H1 (cell line): ENCODE measurements around the gene KREMEN1. TPM values are rescaled to one million over a fixed set of nuclear protein-coding genes. Genes with fewer than 3 reads are reported as not detected.

ENCODE experiments used
- CTCF ChIA-PET: fragments of 300-600 bp; sonication (Branson Sonifier 250); formaldehyde crosslinking; loops from one replicate; lab custom pipeline; 2021; ENCODE audit not compliant: partially characterized antibody; lab: Charles Lee
- POLR2A ChIA-PET: fragments of 300-600 bp; sonication (Branson Sonifier 250); formaldehyde crosslinking; loops from one replicate; lab custom pipeline; 2021; ENCODE audit warnings: inconsistent platforms; ENCODE audit not compliant: partially characterized antibody; lab: Charles Lee
- DNase-seq, 2 experiments: peaks; one replicate each; pipeline versions ENCODE4 v3.0.0 to v3.0.0-alpha.2; 2010 to 2022; ENCODE audit warnings: low spot score in 2 of 2, low read depth in 1 of 2, mixed read lengths in 1 of 2
- FAIRE-seq: peaks from 2 replicates; lab custom pipeline; 2011; peaks lifted over from hg19 to GRCh38; lab: Jason Lieb, UNC
- H2AFZ ChIP-seq: 2 replicates; pipeline ENCODE4 v1.8.1; 2012; ENCODE audit warnings: low read length, inconsistent platforms
- H2AK5ac ChIP-seq: 2 replicates; pipeline ENCODE4 v1.6.1; 2013; ENCODE audit warnings: low read depth, low read length
- H2BK120ac ChIP-seq: replicated peaks from 2 replicates; pipeline ENCODE3; 2013; ENCODE audit warnings: low read depth, low read length, inconsistent platforms
- H2BK12ac ChIP-seq: 2 replicates; pipeline ENCODE4 v1.6.1; 2013; ENCODE audit warnings: low read depth, low read length
- H2BK15ac ChIP-seq: 2 replicates; pipeline ENCODE4 v1.6.1; 2013; ENCODE audit warnings: low read length
- H2BK20ac ChIP-seq: 2 replicates; pipeline ENCODE4 v1.6.1; 2013; ENCODE audit warnings: low read length
- H2BK5ac ChIP-seq: 2 replicates; pipeline ENCODE4 v1.6.1; 2013; ENCODE audit warnings: low read depth, low read length
- H3K14ac ChIP-seq: 2 replicates; pipeline ENCODE4 v1.6.1; 2013; ENCODE audit warnings: inconsistent platforms; ENCODE audit not compliant: insufficient read length
- H3K18ac ChIP-seq: 2 replicates; pipeline ENCODE4 v1.6.1; 2013; ENCODE audit warnings: low read length; ENCODE audit errors: extremely low read depth
- H3K23ac ChIP-seq: 2 replicates; pipeline ENCODE4 v1.6.1; 2013; ENCODE audit warnings: inconsistent platforms; ENCODE audit not compliant: insufficient read length
- H3K23me2 ChIP-seq: 2 replicates; pipeline ENCODE4 v1.6.1; 2013; ENCODE audit warnings: low read depth, low read length
- H3K27ac ChIP-seq: 2 replicates; pipeline ENCODE4 v1.6.1; 2011; ENCODE audit warnings: low read depth, low read length, inconsistent platforms
- H3K27me3 ChIP-seq, 4 experiments: replicated peaks in 1 of 4; 1 replicate in 1 of 4; 2 replicates in 3 of 4; pipeline versions ENCODE4 v1.6.1 to v1.8.1; 2011 to 2013; ENCODE audit warnings: low read length in 3 of 4, mild to moderate bottlenecking in 3 of 4, inconsistent platforms in 2 of 4, mixed read lengths in 2 of 4, moderate library complexity in 1 of 4; ENCODE audit not compliant: control insufficient read depth in 3 of 4, insufficient read depth in 3 of 4; ENCODE audit errors: extremely low read depth in 1 of 4
- H3K36me3 ChIP-seq, 4 experiments: 2 replicates each; pipeline versions ENCODE4 v1.6.1 to v1.8.1; 2011 to 2013; ENCODE audit warnings: mild to moderate bottlenecking in 4 of 4, low read length in 3 of 4, moderate library complexity in 2 of 4, control low read depth in 1 of 4, inconsistent platforms in 1 of 4; ENCODE audit not compliant: insufficient read depth in 4 of 4, control insufficient read depth in 2 of 4
- H3K4ac ChIP-seq: replicated peaks from 2 replicates; pipeline ENCODE3; 2013; ENCODE audit warnings: low read length, low read depth, mixed read lengths, inconsistent platforms; ENCODE audit not compliant: insufficient read length
- H3K4me1 ChIP-seq, 4 experiments: replicated peaks in 1 of 4; 1 replicate in 1 of 4; 2 replicates in 3 of 4; pipeline versions ENCODE4 v1.6.1 to v1.8.1; 2011 to 2013; ENCODE audit warnings: low read length in 3 of 4, inconsistent platforms in 2 of 4, mixed read lengths in 1 of 4; ENCODE audit not compliant: insufficient read depth in 4 of 4, control insufficient read depth in 3 of 4
- H3K4me2 ChIP-seq, 2 experiments: 2 replicates each; pipeline versions ENCODE4 v1.6.1 to v1.8.1; 2011 to 2013; ENCODE audit warnings: low read depth in 2 of 2, low read length in 2 of 2, control low read depth in 1 of 2, inconsistent platforms in 1 of 2, mild to moderate bottlenecking in 1 of 2; ENCODE audit not compliant: insufficient read depth in 1 of 2
- H3K4me3 ChIP-seq, 4 experiments: fragments of 200-600, 300-600 bp in 1 of 4; sonication (generic), shearing (Covaris generic), sonication (Bioruptor Twin) in 1 of 4; 2 replicates each; pipeline versions ENCODE4 v1.5.1 to v1.8.1; 2011 to 2016; ENCODE audit warnings: low read length in 4 of 4, low read depth in 3 of 4, control low read depth in 2 of 4, inconsistent platforms in 2 of 4, mild to moderate bottlenecking in 2 of 4, mixed read lengths in 1 of 4, moderate library complexity in 1 of 4; ENCODE audit not compliant: insufficient read depth in 2 of 4; ENCODE audit errors: extremely low read depth in 1 of 4
- H3K56ac ChIP-seq: replicated peaks from 2 replicates; pipeline ENCODE3; 2013; ENCODE audit warnings: low read depth, mild to moderate bottlenecking, mixed read lengths, low read length, inconsistent platforms; ENCODE audit not compliant: insufficient read length
- H3K79me1 ChIP-seq: 2 replicates; pipeline ENCODE4 v1.6.1; 2013; ENCODE audit warnings: low read depth, low read length, control low read depth
- H3K79me2 ChIP-seq, 2 experiments: 2 replicates each; pipeline versions ENCODE4 v1.6.1 to v1.8.1; 2012 to 2013; ENCODE audit warnings: low read length in 2 of 2, mild to moderate bottlenecking in 2 of 2, inconsistent platforms in 1 of 2; ENCODE audit not compliant: insufficient read depth in 2 of 2, control insufficient read depth in 1 of 2
- H3K9ac ChIP-seq, 4 experiments: replicated peaks in 1 of 4; 1 replicate in 1 of 4; 2 replicates in 3 of 4; pipeline versions ENCODE4 v1.6.1 to v1.8.1; 2011 to 2013; ENCODE audit warnings: low read depth in 3 of 4, low read length in 3 of 4, control low read depth in 2 of 4, mild to moderate bottlenecking in 2 of 4, moderate library complexity in 2 of 4, inconsistent platforms in 1 of 4; ENCODE audit errors: extremely low read depth in 1 of 4
- H3K9me3 ChIP-seq, 2 experiments: 2 replicates each; pipeline versions ENCODE4 v1.6.1 to v1.8.1; 2012 to 2013; ENCODE audit warnings: mild to moderate bottlenecking in 2 of 2, moderate library complexity in 2 of 2, control low read depth in 1 of 2, inconsistent platforms in 1 of 2, low read depth in 1 of 2, low read length in 1 of 2, mixed read lengths in 1 of 2; ENCODE audit not compliant: insufficient read depth in 2 of 2
- H4K20me1 ChIP-seq, 2 experiments: replicated peaks in 1 of 2; 2 replicates each; pipeline versions ENCODE3 to v1.8.1; 2011 to 2013; ENCODE audit warnings: inconsistent platforms in 2 of 2, low read length in 2 of 2, mild to moderate bottlenecking in 1 of 2; ENCODE audit not compliant: insufficient read depth in 2 of 2, control insufficient read depth in 1 of 2
- H4K5ac ChIP-seq: 2 replicates; pipeline ENCODE4 v1.6.1; 2013; ENCODE audit warnings: low read length, low read depth, mixed read lengths, inconsistent platforms; ENCODE audit not compliant: insufficient read length
- H4K8ac ChIP-seq: 2 replicates; pipeline ENCODE4 v1.8.0; 2013; ENCODE audit warnings: mild to moderate bottlenecking, moderate library complexity, low read length, inconsistent platforms; ENCODE audit not compliant: insufficient read depth; ENCODE audit errors: extremely low read depth
- H4K91ac ChIP-seq: replicated peaks from 2 replicates; pipeline ENCODE3; 2013; ENCODE audit warnings: low read length, mixed read lengths, inconsistent platforms; ENCODE audit not compliant: insufficient read length
- KDM1A ChIP-seq: fragments of 200-600, 300-600 bp; sonication (generic); IDR thresholded peaks from 2 replicates; pipeline ENCODE4 v1.7.1; 2016; ENCODE audit warnings: mild to moderate bottlenecking, low read length, borderline replicate concordance
- RNF2 ChIP-seq: fragments of 200-900, 300-1000 bp; sonication (generic); IDR thresholded peaks from 2 replicates; pipeline ENCODE4 v1.7.1; 2016; ENCODE audit warnings: borderline replicate concordance, low read depth, mild to moderate bottlenecking, antibody characterized with exemption, low read length; ENCODE audit not compliant: poor library complexity, severe bottlenecking; ENCODE audit errors: missing control alignments
- WGBS, 2 experiments: shearing (Covaris generic) in 1 of 2; methylation state at CpG; one replicate each; pipeline versions ENCODE4 v1.1.6 to v1.1.7; 2013 to 2015; ENCODE audit warnings: low lambda C conversion rate in 2 of 2, mixed read lengths in 2 of 2, inconsistent platforms in 1 of 2, low coverage in 1 of 2, missing lambda C conversion rate in 1 of 2; ENCODE audit not compliant: insufficient replicate concordance in 2 of 2, insufficient coverage in 1 of 2, insufficient read length in 1 of 2; ENCODE audit errors: extremely low coverage in 1 of 2, missing lambda C conversion rate in 1 of 2; 5-methylcytosine and 5-hydroxymethylcytosine counted together
- polyA plus RNA-seq, 7 experiments: library from polyadenylated mRNA; depleted of rRNA in 3 of 7; stranded (reverse) in 5 of 7; unstranded in 2 of 7; fragments of >200 nt in 5 of 7; fragments of 200-250 nt in 2 of 7; gene quantifications; 1 replicate in 5 of 7; 2 replicates in 1 of 7; 4 replicates in 1 of 7; pipeline versions ENCODE4 v1.2.1 to v1.2.3, GENCODE V29; 2011 to 2013; ENCODE audit warnings: missing spikeins in 2 of 7, mixed read lengths in 2 of 7
- total RNA-seq: library from RNA; stranded (reverse); fragmentation: NEBNext Ultra II Directional; extraction: Animal tissue kit (Norgen Biotek cat#: 25700); gene quantifications from 2 replicates; pipeline ENCODE4 v1.2.1, GENCODE V29; 2021

Gene KREMEN1
- total and polyA plus RNA-seq, 2 of the 8 experiments (the other 6 are each of a cell fraction or from before 2014, with no cell fraction given): 2.1 to 3.2 TPM

GRCh38 chr22:29186302-29186701 is 113.5 kb downstream of the KREMEN1 start:
- H2AK5ac ChIP-seq: no peak overlapping the region
- H3K56ac ChIP-seq: no peak overlapping the region
- H3K4me2 ChIP-seq: no peak overlapping the region
- no peak overlapping the region for H3K14ac ChIP-seq
- no peak overlapping the region for H4K91ac ChIP-seq
- CTCF ChIA-PET: interaction anchor here (2.2 kb wide), 1 partner anchor 9 kb away, joined by 8 read pairs; no protein-coding TSS in a partner anchor
- no peak overlapping the region for H2BK120ac ChIP-seq
- no peaks in the 10 kb centered on the region for H3K79me1 ChIP-seq
- FAIRE-seq (no peak), DNase-seq (no peak)
- no peak overlapping the region for H3K23ac ChIP-seq
- H3K79me2 ChIP-seq: no peaks in the 10 kb centered on the region
- H3K27ac ChIP-seq: no peak overlapping the region
- H3K9me3 ChIP-seq: no peaks in the 10 kb centered on the region
- peaks cover 0 to 5% (median 0%) of the 10 kb centered on the region in 4 experiments; a peak in 2 of 7 replicates for H3K4me1 ChIP-seq
- no peak overlapping the region for H3K4me3 ChIP-seq
- H2BK20ac ChIP-seq: no peak overlapping the region
- 100% methylated on average over 1 of the region's 1 CpG; no CpG with 5 or more reads in 1 of the 2 experiments for WGBS, 2 experiments
- H2BK5ac ChIP-seq: no peak overlapping the region
- H3K18ac ChIP-seq: no peak overlapping the region
- no peak overlapping the region for H3K4ac ChIP-seq
- no peaks in the 10 kb centered on the region for H3K23me2 ChIP-seq
- POLR2A ChIA-PET: no interaction called here
- no peak overlapping the region for H2BK12ac ChIP-seq
- H3K27me3 ChIP-seq: no peaks in the 10 kb centered on the region
- H3K9ac ChIP-seq: no peak overlapping the region
- no peaks in the 10 kb centered on the region for H4K20me1 ChIP-seq
- no peak overlapping the region for H4K8ac ChIP-seq
- no peaks in the 10 kb centered on the region; a peak in 1 of 8 replicates for H3K36me3 ChIP-seq
- no peak overlapping the region for H2AFZ ChIP-seq
- TF ChIP-seq RNF2 (no peak), KDM1A (0 out of 2 replicates have a peak, but pooled peaks have one; percentile 67)
- H2BK15ac ChIP-seq: no peak overlapping the region
- H4K5ac ChIP-seq: no peak overlapping the region
